ENCODE measurements around the gene VARS2. TPM values are rescaled to one million over a fixed set of nuclear protein-coding genes. Genes with fewer than 3 reads are reported as not detected.

Gene VARS2
- total RNA-seq, 1 experiment from 2014 or later: 68.2 TPM

DNA sequence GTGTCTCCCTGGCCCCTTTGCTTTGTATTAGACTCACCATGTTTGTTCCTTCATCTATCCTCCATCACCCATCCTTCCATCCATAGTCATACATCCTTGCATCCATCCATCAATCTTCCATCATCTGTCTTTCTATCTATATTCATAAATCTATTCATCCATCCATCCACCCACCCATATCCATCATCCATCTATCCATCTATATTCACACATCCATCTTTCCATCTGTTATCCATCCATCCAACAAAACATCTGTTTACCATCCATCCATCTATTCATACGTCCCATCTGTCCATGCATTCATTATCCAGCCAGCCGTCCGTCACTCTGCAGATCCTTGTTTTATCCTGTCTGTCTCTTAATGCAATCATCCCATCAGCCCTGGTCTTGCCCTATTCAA lies 19.1 kb upstream of the VARS2 start:
- Histone ChIP-seq H4K8ac (replicated peaks; ENCODE audit: insufficient read length, low read depth, low read length) (no peak overlapping the region), H3K14ac (ENCODE audit: insufficient read depth, low read length) (no peak overlapping the region), H2BK20ac (ENCODE audit: low read depth, low read length, poor library complexity, severe bottlenecking) (no peak overlapping the region), H3K27ac (ENCODE audit: insufficient read length, low read depth, low read length) (no peak overlapping the region), H3K18ac (ENCODE audit: insufficient read length, low read depth, low read length) (no peak overlapping the region), H2AK5ac (ENCODE audit: insufficient read length, low read length) (no peak overlapping the region), H4K5ac (ENCODE audit: insufficient read length, low read depth, low read length) (no peak overlapping the region), H3K56ac (ENCODE audit: insufficient read length, low read depth, low read length) (no peak overlapping the region), H3K23ac (ENCODE audit: insufficient read length, low read depth, low read length) (no peak overlapping the region), H2BK5ac (ENCODE audit: insufficient read length, low read length) (no peak overlapping the region), H2BK12ac (ENCODE audit: insufficient read length, low read depth, low read length) (no peak overlapping the region), H3T11ph (ENCODE audit: low read length) (no peak overlapping the region), H3K79me1 (ENCODE audit: insufficient read depth, low read depth, low read length, poor library complexity, severe bottlenecking) (no peaks in the 10 kb centered on the region), H3K4ac (ENCODE audit: low read depth, low read length) (no peak overlapping the region), H3K9ac (ENCODE audit: extremely low read depth, insufficient read length, low read length) (no peak overlapping the region), H3K23me2 (ENCODE audit: insufficient read length, low read depth, low read length, poor library complexity, severe bottlenecking) (no peaks in the 10 kb centered on the region), H3K9me3 (ENCODE audit: control insufficient read depth, low read depth, low read length) (no peaks in the 10 kb centered on the region), H3K27me3 (ENCODE audit: insufficient read depth, low read length) (no peaks in the 10 kb centered on the region), H3K4me2 (ENCODE audit: insufficient read depth, insufficient read length, low read length) (no peak overlapping the region), H4K20me1 (ENCODE audit: control insufficient read depth, insufficient read depth, insufficient read length) (no peaks in the 10 kb centered on the region), H3K4me1 (ENCODE audit: insufficient read depth, low read length) (no peaks in the 10 kb centered on the region), H2BK15ac (ENCODE audit: low read depth, low read length) (no peak overlapping the region), H3K79me2 (ENCODE audit: insufficient read depth, low read length) (no peaks in the 10 kb centered on the region), H2BK120ac (ENCODE audit: low read depth, low read length, poor library complexity, severe bottlenecking) (no peak overlapping the region), H2AFZ (ENCODE audit: low read length) (no peak overlapping the region), H4K91ac (ENCODE audit: insufficient read length, low read depth, low read length) (no peak overlapping the region)
- H3K9me3 Mint-ChIP-seq: no peaks in the 10 kb centered on the region
- 100% methylated on average over 1 of the region's 3 CpGs for WGBS (ENCODE audit: extremely low coverage, insufficient read length, low lambda C conversion rate)
- H3K27ac Mint-ChIP-seq: peak overlapping the region in 1 of 3 experiments; percentile 0; a peak in 1 of 7 replicates
- H3K36me3 Mint-ChIP-seq (ENCODE audit: insufficient read depth in 1 of 3, low read depth in 3 of 3): peaks cover 50 to 92% (median 86%) of the 10 kb centered on the region in 3 experiments
- TF ChIP-seq, protein P1, sequence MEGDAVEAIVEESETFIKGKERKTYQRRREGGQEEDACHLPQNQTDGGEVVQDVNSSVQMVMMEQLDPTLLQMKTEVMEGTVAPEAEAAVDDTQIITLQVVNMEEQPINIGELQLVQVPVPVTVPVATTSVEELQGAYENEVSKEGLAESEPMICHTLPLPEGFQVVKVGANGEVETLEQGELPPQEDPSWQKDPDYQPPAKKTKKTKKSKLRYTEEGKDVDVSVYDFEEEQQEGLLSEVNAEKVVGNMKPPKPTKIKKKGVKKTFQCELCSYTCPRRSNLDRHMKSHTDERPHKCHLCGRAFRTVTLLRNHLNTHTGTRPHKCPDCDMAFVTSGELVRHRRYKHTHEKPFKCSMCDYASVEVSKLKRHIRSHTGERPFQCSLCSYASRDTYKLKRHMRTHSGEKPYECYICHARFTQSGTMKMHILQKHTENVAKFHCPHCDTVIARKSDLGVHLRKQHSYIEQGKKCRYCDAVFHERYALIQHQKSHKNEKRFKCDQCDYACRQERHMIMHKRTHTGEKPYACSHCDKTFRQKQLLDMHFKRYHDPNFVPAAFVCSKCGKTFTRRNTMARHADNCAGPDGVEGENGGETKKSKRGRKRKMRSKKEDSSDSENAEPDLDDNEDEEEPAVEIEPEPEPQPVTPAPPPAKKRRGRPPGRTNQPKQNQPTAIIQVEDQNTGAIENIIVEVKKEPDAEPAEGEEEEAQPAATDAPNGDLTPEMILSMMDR (conservative IDR thresholded peaks at IDR 0.05): no peak
- 0 out of 5 replicates have a peak overlapping the region, but pooled peaks of 1 of the 2 experiments have one; percentile 1 for H3K4me3 Mint-ChIP-seq
- DNase-seq: no peak
- H3K27me3 Mint-ChIP-seq (ENCODE audit: low read depth): no peaks in the 10 kb centered on the region
- H3K4me1 Mint-ChIP-seq: peaks cover 16 to 22% of the 10 kb centered on the region in 2 experiments
